WI38 (cell line): ENCODE results near the gene TCAF1.

Experiments
- H3K4me3 ChIP-seq: 2 replicates; pipeline ENCODE4 v1.5.1; 2011; ENCODE audit warnings: low read depth, mild to moderate bottlenecking, control low read depth, low read length
- TF ChIP-seq, protein P1 (sequence below): IDR thresholded peaks from 2 replicates; pipeline ENCODE4 v1.5.1; 2012; ENCODE audit warnings: low read depth, mild to moderate bottlenecking, control low read depth, low read length

The TCAF1 gene, protein sequence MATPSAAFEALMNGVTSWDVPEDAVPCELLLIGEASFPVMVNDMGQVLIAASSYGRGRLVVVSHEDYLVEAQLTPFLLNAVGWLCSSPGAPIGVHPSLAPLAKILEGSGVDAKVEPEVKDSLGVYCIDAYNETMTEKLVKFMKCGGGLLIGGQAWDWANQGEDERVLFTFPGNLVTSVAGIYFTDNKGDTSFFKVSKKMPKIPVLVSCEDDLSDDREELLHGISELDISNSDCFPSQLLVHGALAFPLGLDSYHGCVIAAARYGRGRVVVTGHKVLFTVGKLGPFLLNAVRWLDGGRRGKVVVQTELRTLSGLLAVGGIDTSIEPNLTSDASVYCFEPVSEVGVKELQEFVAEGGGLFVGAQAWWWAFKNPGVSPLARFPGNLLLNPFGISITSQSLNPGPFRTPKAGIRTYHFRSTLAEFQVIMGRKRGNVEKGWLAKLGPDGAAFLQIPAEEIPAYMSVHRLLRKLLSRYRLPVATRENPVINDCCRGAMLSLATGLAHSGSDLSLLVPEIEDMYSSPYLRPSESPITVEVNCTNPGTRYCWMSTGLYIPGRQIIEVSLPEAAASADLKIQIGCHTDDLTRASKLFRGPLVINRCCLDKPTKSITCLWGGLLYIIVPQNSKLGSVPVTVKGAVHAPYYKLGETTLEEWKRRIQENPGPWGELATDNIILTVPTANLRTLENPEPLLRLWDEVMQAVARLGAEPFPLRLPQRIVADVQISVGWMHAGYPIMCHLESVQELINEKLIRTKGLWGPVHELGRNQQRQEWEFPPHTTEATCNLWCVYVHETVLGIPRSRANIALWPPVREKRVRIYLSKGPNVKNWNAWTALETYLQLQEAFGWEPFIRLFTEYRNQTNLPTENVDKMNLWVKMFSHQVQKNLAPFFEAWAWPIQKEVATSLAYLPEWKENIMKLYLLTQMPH

DNA sequence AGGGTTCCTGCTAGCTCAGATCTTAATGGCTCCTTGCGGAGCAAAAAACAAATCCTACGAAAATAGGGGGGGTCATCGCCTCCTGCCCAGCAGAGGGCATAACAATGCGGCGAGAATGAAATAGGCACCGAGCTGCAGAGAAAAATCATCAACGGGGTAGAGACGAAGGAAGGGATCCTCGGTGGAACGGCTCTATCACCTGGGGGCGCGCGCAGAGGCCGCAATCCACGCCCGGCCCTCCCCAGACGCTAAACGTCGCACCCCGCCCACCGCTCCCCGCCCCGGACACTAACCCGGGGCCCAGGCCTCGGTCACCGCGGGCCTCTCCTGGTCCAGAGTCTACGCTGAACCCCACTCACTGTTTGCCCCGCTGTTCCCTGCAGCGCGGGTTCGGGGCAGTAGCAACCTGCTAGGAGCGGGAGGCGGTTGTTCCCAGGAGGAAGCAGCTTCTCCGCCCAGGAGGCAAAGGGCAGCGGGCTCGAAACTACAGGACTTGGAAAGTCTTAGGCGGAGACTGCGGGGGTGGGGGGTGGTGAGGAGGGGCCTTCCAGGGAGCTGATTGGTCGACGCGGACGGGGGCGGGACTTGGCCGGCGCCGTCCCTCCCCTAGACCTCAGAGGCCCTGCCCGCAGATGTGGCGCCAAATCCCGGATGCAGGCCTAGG, at the start of gene TCAF1:
TCAF1 (minus strand) TSS at position 509 of the 664 bp plus-strand sequence. CDS start 25,568 bp downstream, outside the sequence.
- TF ChIP-seq, protein P1, sequence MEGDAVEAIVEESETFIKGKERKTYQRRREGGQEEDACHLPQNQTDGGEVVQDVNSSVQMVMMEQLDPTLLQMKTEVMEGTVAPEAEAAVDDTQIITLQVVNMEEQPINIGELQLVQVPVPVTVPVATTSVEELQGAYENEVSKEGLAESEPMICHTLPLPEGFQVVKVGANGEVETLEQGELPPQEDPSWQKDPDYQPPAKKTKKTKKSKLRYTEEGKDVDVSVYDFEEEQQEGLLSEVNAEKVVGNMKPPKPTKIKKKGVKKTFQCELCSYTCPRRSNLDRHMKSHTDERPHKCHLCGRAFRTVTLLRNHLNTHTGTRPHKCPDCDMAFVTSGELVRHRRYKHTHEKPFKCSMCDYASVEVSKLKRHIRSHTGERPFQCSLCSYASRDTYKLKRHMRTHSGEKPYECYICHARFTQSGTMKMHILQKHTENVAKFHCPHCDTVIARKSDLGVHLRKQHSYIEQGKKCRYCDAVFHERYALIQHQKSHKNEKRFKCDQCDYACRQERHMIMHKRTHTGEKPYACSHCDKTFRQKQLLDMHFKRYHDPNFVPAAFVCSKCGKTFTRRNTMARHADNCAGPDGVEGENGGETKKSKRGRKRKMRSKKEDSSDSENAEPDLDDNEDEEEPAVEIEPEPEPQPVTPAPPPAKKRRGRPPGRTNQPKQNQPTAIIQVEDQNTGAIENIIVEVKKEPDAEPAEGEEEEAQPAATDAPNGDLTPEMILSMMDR, result no peak
- peak within 1 kb of the TSS; percentile 85 for H3K4me3 ChIP-seq

DNA sequence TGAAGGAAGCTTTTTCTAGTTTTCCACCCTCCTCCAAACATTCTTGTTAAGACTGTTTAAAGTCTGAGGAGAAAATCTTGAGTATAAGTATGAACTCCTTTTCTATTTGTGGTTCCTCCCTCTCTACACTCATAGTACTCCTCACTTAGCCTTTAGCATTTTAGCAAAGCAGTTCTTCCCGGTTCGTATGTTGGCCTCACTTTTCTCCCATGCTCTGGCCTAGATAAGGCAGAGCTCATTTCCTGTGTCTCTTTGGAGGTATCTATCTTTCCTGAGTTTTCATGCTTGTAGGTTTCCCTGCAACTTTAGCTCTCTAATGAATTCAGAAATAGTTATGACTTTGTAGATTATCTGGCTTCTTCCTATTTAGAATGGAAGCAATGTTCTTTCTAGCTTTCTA, 46.8 kb upstream of the TCAF1 start:
- TF ChIP-seq, protein P1, result no peak

DNA sequence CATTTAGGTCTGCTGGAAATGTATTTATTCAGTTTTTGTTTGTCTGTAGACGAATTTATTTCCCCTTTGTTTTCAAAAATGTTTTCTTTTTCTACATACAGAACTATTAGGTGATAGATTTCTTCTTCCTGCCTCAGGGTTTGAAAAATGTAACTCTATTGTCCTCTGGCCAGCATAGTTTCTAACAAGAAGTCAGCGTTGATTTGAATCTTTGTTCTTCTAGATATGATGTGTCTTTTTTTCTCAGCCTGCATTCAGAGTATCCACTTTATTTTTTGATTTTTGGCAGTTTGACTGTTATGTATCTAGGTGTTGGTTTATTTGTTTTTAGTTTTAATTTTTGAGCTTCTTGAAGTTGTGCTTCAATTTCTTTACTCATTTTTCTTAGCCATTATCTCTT, 45.1 kb upstream of the TCAF1 start:
- H3K4me3 ChIP-seq, result no peak overlapping the region
- TF ChIP-seq, protein P1, result no peak

More for the DNA sequence above, 46.8 kb upstream of the TCAF1 start:
- no peak overlapping the region for H3K4me3 ChIP-seq

DNA sequence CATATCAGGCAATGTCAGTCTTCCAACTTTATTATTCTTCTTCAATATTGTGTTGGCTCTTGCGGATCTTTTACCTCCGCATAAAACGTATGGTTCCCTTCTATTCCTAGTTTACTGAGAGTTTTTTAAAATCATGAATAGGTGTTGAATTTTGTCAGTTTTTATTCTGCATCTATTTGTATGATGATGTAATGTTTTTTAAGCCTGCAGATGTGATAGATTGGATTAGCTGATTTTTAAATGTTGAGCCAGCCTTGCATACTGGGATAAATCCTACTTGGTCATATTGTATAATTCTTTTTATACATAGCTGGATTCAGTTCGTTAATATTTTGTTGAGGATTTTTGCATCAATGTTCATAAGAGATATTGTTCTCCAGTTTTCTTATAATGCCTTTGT, 43.4 kb upstream of the TCAF1 start:
- TF ChIP-seq, protein P1, result no peak
- no peak overlapping the region for H3K4me3 ChIP-seq

DNA sequence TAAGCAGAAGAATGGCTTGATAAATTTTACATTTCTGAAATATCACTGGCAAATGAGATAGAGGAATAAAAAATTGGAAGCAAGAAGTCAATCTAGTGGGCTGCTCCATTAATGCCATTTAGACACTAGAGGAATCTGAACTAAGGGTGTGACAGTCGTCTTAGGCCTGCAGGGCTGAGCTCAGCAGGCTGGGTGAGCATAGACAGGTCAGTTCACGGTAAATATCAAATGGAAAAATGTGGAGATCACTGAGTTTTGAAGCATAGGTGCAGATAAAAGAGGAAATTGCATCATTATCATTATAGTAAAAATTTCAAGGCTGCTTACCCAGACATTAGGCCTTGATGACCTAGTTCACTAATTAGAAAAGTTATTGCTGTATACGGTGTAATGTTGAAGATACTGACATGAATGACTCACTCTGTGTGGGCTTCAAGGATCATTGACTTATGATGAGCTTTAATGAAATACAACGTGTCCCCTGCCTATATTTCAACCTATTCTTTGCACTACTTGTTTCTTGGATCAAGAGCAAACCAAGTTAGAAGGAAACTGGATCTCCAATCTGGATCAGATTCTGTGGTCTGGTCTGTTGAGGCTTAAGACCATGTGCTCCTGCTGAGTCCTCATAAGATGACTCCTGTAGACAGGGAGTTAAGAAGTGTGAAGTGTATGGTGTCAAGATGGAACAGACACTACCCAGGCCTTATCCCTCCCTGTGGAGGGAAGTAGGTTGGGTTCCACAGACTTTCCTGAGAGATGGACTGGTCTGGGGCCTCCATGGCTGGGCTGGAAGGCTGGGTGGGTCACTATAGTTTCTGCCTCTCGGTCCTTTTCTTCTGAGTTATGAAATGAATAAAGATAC, 36.6 kb upstream of the TCAF1 start:
- H3K4me3 ChIP-seq, result no peak overlapping the region
- TF ChIP-seq, protein P1, result no peak
